Measurements from ENCODE around the gene GLIPR1L2.
"Not testable (repeated sequence)": the region's sequence is repeated elsewhere in the genome, so short reads cannot be mapped to it uniquely, and the experiment has no call there.

The GLIPR1L2 gene

DNA sequence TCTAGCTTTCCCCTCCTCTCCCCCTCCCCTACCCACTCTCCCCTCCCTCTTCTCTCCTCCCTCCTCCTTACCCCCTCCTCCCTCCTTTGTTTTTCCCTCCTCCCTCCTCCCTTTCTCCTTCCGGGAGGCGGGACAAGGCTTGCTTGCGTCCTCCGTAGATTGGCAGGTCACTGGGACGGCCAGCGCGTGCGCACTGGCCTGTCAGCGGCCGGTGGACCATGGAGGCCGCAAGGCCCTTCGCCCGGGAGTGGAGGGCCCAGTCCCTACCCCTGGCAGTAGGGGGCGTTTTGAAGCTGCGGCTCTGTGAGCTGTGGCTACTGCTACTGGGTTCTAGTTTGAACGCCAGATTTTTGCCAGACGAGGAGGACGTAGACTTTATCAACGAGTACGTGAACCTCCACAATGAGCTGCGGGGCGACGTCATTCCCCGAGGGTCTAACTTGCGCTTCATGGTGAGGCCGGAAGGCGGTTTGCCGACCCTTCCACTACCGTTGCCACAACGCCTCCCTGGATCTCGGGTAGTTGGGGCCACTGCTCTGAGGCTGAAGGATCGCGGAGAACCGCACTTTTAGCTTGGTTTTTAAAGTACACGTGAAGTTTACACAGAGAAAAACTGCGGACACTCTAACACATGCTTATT lies at the start of gene GLIPR1L2:
Gene GLIPR1L2 (plus strand): TSS at position 191 of the 640 bp plus-strand sequence. CDS start 28 bp downstream, at position 219.
- peak; percentile 92 to 95 for DNase-seq (ENCODE audit: low read depth in 2 of 2)

DNA sequence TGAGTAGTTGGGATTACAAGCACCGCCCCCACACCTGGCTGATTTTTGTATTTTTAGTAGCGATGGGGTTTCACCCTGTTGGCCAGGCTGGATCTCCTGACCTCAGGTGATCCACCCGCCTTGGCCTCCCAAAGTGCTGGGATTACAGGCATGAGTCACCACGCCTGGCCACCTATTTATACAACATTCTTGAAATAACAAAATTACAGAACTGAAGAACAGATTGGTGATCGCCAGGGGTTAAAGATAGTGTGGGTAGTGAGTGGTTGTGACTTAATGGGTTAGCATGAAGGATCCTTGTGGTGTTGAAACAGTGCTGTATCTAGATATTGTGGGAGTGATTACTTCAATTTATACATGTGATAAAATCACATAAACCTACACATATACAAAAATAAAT lies 49.0 kb upstream of the GLIPR1L2 start:
- DNase-seq (ENCODE audit: low read depth in 2 of 2): no peak

- no peak for DNase-seq (ENCODE audit: low read depth in 2 of 2)
These were observed 45.4 kb upstream of the GLIPR1L2 start for GRCh38 chr12:75345531-75345930.

DNA sequence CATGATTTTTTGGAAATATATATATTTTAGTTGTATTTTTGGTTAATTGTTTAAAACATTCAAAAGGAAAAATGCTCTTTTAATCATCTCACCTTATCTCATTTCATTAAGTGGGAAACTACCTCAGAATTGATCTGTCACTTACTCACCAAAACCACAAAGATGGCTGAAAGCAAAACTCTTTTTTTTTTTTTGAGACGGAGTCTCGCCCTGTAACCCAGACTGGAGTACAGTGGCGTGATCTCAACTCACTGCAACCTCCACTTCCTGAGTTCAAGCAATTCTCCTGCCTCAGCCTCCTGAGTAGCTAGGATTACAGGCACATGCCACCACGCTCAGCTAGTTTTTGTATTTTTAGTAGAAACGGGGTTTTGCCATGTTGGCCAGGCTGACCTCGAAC lies 44.7 kb upstream of the GLIPR1L2 start:
- not testable (repeated sequence) for DNase-seq (ENCODE audit: low read depth in 2 of 2)

GRCh38 chr12:75349946-75350345 lies 40.9 kb upstream of the GLIPR1L2 start:
- DNase-seq (ENCODE audit: low read depth in 2 of 2): no peak

DNA sequence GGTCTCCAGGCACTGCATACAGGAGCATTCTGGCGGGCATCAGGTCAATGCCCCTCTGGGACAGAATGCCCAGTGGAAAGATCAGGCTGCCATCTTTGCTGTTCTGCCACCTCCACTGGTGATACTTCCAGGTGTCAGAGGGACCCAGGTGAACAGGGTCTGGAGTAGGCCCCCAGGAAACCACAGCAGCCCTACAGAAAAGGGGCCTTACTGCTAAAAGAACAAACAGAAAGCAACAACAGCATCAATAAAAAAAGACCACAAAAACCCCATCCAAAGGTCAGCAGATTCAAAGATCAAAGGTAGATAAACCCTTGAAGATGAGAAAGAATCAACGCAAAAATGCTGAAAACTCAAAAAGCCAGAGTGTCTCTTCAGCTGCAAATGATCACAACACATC lies 40.5 kb upstream of the GLIPR1L2 start:
- no peak for DNase-seq (ENCODE audit: low read depth in 2 of 2)

GRCh38 chr12:75354011-75354410 lies 36.9 kb upstream of the GLIPR1L2 start:
- no peak for DNase-seq (ENCODE audit: low read depth in 2 of 2)

DNA sequence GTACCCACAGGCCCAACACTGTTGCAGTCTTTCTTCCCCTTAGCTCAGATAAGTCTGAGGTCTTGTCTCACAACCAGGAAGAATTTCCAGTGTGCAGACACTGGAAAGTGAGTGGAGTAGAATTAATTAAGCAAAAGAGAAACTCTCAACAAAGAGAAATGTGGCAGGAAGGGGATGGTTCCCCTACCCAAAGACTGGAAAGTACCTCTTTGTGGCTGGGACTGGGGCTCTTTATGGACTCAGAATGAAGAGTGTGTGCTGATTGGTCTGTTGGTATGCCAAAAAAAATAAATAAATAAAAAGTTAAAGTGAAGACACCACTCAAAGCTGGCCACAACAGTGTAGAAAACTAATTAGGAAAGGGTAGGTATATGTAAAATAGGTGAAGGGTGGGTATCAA lies 30.0 kb upstream of the GLIPR1L2 start:
- DNase-seq (ENCODE audit: low read depth in 2 of 2): no peak

DNA sequence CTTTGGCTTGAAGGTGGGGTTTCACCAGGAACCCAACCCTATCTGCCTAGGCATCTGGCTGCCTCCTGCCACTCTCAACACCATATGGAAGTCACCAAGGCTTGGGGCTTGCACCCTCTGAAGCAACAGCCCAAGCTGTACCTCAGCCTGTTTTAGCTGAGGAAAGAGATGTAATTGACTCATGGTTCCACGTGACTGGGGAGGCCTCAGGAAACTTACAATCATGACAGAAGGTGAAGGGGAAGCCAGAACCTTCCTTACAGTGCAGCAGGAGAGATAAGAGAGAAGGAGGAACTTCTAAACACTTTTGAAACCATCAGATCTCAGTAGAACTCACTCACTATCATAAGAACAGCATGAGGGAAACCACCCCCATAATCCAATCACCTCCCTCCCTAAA lies 29.5 kb upstream of the GLIPR1L2 start:
- no peak for DNase-seq (ENCODE audit: low read depth in 2 of 2)

GRCh38 chr12:75364919-75365318 lies 26.0 kb upstream of the GLIPR1L2 start:
- peak; percentile 65 to 76 for DNase-seq (ENCODE audit: low read depth in 2 of 2)

DNA sequence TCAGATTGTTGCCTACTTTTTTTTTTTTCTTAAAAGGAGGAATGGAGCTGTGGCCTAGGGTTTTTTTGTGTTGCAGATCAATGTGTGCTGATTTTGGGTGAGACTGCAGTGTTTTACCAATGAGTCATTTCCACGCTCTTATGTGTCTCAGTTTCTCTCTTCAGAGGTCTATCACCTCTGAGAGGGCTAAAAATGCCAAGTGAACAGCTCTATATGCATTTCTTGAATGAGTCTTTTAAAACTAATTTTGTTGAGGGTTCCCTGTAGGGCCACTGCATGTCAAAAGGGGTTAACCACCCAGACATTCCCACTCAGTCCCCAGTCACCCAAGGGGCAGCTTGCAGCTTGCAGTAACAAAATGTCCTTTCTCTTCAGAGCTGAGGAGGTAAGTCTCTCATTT lies 24.3 kb upstream of the GLIPR1L2 start:
- no peak for DNase-seq (ENCODE audit: low read depth in 2 of 2)

DNA sequence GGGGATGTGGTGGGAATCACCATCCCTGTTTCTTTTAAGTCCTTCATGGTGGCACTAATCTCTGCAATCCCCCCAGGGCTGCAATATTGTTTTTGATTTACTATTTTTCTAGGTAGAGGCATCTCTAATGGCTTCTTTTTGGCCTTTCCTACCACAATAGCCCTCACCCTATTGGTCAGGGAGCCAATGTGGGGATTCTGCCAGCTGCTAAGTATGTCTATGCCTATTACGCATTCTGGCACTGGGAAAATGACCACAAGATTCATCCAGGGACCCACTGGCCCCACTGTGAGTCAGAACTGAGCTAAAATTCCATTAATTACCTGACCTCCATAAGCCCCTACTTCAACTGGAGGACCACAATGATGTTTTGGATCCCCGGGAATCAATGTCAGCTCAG lies 15.9 kb upstream of the GLIPR1L2 start:
- no peak for DNase-seq (ENCODE audit: low read depth in 2 of 2)

- DNase-seq (ENCODE audit: low read depth in 2 of 2): no peak
These were observed 12.5 kb upstream of the GLIPR1L2 start for GRCh38 chr12:75378354-75378753.

DNA sequence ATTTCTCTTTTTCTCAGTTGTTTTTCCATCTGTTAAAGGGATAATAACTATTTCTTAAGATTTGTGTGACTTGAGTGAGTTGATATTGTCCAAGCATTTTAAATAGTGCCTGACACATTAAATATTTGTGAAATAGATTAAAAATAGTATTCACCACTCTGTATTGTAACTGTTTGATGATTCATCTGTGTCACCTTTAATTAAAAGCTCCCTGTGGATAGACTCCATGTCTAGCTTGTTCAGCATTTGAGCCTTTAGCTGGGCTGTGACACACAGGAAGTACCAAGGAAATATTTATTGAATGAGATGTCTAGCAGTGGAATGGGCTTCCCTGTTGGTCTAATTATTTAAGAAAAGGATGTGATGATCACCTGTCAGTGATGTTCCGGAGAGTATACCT lies 1.8 kb upstream of the GLIPR1L2 start:
- DNase-seq (ENCODE audit: low read depth in 2 of 2): no peak

GRCh38 chr12:75389706-75390105 lies 1.2 kb upstream of the GLIPR1L2 start:
- no peak for DNase-seq (ENCODE audit: low read depth in 2 of 2)

- no peak for DNase-seq (ENCODE audit: low read depth in 2 of 2)
These were observed 562 bp upstream of the GLIPR1L2 start for GRCh38 chr12:75390156-75390898.

GRCh38 chr12:75404231-75404630 lies 13.3 kb downstream of the GLIPR1L2 start:
- DNase-seq (ENCODE audit: low read depth in 2 of 2): no peak

- DNase-seq (ENCODE audit: low read depth in 2 of 2): no peak
These were observed 16.8 kb downstream of the GLIPR1L2 start for GRCh38 chr12:75407683-75408082.

GRCh38 chr12:75409830-75410229 lies 18.9 kb downstream of the GLIPR1L2 start:
- no peak for DNase-seq (ENCODE audit: low read depth in 2 of 2)

GRCh38 chr12:75414671-75415070 lies 23.8 kb downstream of the GLIPR1L2 start:
- DNase-seq (ENCODE audit: low read depth in 2 of 2): no peak

GRCh38 chr12:75419841-75420240 lies 29.0 kb downstream of the GLIPR1L2 start:
- no peak for DNase-seq (ENCODE audit: low read depth in 2 of 2)

DNA sequence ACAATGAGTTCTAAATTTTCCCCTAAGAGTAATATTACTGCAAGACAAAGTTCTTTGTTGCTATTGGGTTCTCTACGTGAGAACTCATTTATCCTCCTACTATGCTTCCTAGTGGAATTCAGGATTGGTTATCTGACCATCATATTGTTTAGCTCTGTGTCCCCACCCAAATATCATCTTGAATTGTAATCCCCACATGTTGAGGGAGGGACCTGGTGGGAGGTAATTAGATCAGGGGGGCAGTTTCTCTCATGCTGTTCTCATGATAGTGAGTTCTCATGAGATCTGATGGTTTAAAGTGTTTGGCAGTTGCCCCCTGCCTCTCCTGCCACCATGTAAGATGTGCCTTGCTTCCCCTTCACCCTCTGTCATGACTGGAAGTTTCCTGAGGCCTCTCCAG lies 36.6 kb downstream of the GLIPR1L2 start:
- no peak for DNase-seq (ENCODE audit: low read depth in 2 of 2)

- no peak for DNase-seq (ENCODE audit: low read depth in 2 of 2)
These were observed 37.9 kb downstream of the GLIPR1L2 start for GRCh38 chr12:75428767-75429166.

DNA sequence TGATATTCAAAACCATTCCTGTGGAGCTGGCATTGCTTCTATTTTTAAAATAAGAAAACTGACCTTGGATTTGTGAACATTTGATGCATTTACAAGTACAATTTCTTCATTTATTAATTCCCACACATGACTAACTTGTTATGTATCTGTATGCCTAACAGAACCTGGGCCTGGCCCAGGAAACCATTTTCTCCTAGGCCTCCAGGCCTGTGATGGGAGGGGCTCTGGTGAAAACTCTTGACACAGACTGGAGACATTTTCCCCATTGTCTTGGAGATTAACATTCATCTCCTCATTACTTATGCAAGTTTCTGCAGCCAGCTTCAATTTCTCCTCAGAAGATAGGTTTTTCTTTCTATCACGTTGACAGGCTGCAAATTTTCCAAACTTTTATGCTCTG lies 42.0 kb downstream of the GLIPR1L2 start:
- no peak for DNase-seq (ENCODE audit: low read depth in 2 of 2)
